Parathyroid adenoma (tissue), 2 donors: ENCODE results near the gene FBXO28.

ENCODE experiments used
- H2AFZ ChIP-seq: fragments of 300-600 bp; sonication (generic); one replicate; pipeline ENCODE4 v1.7.0; 2017; ENCODE audit warnings: antibody characterized with exemption, mild to moderate bottlenecking
- H3K27ac ChIP-seq: fragments of 300-600 bp; sonication (generic); one replicate; pipeline ENCODE4 v1.7.0; 2017
- H3K27me3 ChIP-seq: fragments of 300-600 bp; sonication (generic); one replicate; pipeline ENCODE4 v1.7.0; 2017; ENCODE audit warnings: low read length; ENCODE audit not compliant: control insufficient read depth, insufficient read depth
- H3K36me3 ChIP-seq: fragments of 300-600 bp; sonication (generic); one replicate; pipeline ENCODE4 v1.7.0; 2017; ENCODE audit warnings: low read length; ENCODE audit not compliant: control insufficient read depth, insufficient read depth
- H3K4me1 ChIP-seq: fragments of 300-600 bp; sonication (generic); one replicate; pipeline ENCODE4 v1.7.0; 2017; ENCODE audit warnings: control low read depth
- H3K4me2 ChIP-seq: fragments of 300-600 bp; sonication (generic); one replicate; pipeline ENCODE4 v1.7.0; 2017; ENCODE audit warnings: low read length
- H3K4me3 ChIP-seq: fragments of 300-600 bp; sonication (generic); one replicate; pipeline ENCODE4 v1.7.0; 2017; ENCODE audit warnings: low read depth, low read length
- H3K79me2 ChIP-seq: fragments of 300-600 bp; sonication (generic); one replicate; pipeline ENCODE4 v1.7.0; 2017; ENCODE audit warnings: control low read depth
- H3K9ac ChIP-seq: fragments of 300-600 bp; sonication (generic); one replicate; pipeline ENCODE4 v1.7.0; 2017; ENCODE audit warnings: mild to moderate bottlenecking
- H3K9me3 ChIP-seq: fragments of 300-600 bp; sonication (generic); one replicate; pipeline ENCODE4 v1.7.0; 2017; ENCODE audit warnings: low read length; ENCODE audit not compliant: control insufficient read depth
- TF ChIP-seq, protein P1 (sequence below): fragments of 300-600 bp; sonication (generic); IDR thresholded peaks from one replicate; pipeline ENCODE4 v1.7.0; 2017; ENCODE audit warnings: antibody characterized with exemption, mild to moderate bottlenecking
- donor health status: primary hyperparathyroidism.

The FBXO28 gene

DNA sequence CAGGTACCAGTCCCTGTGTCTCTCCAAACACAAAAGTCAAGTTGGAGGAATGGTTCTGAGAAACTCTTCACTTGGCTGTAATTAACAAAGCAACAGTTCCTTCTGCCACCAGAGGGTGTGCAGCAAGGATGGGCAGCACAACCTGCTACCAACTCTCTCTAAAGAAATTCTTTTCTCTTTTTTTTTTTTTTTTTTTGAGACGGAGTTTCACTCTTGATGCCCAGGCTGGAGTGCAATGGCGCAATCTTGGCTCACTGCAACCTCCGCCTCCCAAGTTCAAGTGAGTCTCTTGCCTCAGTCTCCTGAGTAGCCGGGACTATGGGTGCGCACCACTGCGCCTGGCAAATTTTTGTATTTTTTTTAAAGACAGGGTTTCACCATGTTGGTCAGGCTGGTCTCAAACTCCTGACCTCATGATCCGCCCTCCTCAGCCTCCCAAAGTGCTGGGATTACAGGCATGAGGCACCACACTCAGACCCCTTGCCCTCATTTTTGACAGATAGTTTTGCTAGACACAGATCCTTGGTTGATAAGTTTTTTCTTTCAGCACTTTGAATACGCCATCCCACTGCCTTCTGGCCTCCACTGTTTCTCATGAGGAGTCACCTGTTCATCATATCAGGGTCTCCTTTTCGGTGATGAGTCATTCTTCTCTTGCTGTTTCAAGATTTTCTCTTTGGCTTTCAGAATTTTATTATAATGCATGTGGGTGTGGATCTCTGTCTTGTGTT, 57.0 kb downstream of the FBXO28 start:
- TF ChIP-seq, protein P1, sequence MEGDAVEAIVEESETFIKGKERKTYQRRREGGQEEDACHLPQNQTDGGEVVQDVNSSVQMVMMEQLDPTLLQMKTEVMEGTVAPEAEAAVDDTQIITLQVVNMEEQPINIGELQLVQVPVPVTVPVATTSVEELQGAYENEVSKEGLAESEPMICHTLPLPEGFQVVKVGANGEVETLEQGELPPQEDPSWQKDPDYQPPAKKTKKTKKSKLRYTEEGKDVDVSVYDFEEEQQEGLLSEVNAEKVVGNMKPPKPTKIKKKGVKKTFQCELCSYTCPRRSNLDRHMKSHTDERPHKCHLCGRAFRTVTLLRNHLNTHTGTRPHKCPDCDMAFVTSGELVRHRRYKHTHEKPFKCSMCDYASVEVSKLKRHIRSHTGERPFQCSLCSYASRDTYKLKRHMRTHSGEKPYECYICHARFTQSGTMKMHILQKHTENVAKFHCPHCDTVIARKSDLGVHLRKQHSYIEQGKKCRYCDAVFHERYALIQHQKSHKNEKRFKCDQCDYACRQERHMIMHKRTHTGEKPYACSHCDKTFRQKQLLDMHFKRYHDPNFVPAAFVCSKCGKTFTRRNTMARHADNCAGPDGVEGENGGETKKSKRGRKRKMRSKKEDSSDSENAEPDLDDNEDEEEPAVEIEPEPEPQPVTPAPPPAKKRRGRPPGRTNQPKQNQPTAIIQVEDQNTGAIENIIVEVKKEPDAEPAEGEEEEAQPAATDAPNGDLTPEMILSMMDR = peak; percentile 30
- H3K9ac ChIP-seq = no peak overlapping the region
- H3K27me3 ChIP-seq = no peaks in the 10 kb centered on the region
- no peaks in the 10 kb centered on the region for H3K9me3 ChIP-seq
- no peaks in the 10 kb centered on the region for H3K36me3 ChIP-seq
- H3K4me2 ChIP-seq = no peak overlapping the region
- no peak overlapping the region for H3K4me3 ChIP-seq
- no peak overlapping the region for H3K27ac ChIP-seq
- H3K79me2 ChIP-seq = no peaks in the 10 kb centered on the region
- no peak overlapping the region for H2AFZ ChIP-seq
- H3K4me1 ChIP-seq = no peaks in the 10 kb centered on the region

DNA sequence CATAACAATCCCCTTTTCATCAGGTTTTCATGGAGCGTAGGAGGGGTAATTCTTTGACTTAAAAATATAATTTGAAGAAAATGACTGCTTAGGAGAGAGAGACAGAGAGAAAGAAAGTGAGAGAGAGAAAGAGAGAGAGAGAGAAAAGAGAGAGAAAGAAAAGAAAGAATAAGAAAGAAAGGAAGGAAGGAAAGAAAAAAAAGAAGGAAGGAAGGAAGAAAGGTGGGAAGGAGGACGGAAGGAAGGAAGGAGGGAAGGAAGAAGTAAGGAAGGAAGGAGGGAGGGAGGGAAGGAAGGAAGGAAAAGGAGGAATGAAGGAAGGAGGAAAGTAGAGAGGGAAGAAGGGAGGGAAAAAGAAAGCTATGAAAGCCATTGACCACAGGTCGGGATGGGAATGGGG, 58.3 kb downstream of the FBXO28 start:
- H3K27me3 ChIP-seq = no peaks in the 10 kb centered on the region
- no peak overlapping the region for H3K4me3 ChIP-seq
- no peak overlapping the region for H3K9ac ChIP-seq
- no peak overlapping the region for H3K27ac ChIP-seq
- H3K4me2 ChIP-seq = no peak overlapping the region
- H3K4me1 ChIP-seq = no peaks in the 10 kb centered on the region
- no peaks in the 10 kb centered on the region for H3K9me3 ChIP-seq
- no peaks in the 10 kb centered on the region for H3K79me2 ChIP-seq
- H2AFZ ChIP-seq = no peak overlapping the region
- TF ChIP-seq, protein P1 = no peak
- H3K36me3 ChIP-seq = no peaks in the 10 kb centered on the region

DNA sequence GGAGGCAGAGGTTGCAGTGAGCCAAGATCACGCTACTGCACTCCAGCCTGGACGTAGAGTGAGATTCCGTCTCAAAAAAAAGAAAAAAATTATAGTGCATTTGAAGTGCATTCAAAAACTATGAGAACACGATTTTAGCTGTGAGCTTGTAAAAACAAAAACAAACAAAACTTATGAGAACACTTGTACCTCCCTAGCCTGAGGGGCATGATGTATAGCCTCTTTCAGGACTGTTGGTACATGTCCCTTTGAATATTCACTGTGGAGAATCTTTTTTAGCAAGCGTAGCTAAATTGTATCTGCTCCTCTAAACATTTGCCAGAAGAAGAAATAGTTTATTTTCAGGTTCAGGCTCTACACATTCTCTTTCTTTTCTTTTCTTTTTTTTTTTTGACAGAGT, 59.6 kb downstream of the FBXO28 start:
- Histone ChIP-seq H2AFZ (no peak overlapping the region), H3K27me3 (no peaks in the 10 kb centered on the region), H3K9ac (no peak overlapping the region), H3K9me3 (no peaks in the 10 kb centered on the region), H3K4me1 (no peaks in the 10 kb centered on the region), H3K4me3 (no peak overlapping the region), H3K4me2 (no peak overlapping the region), H3K79me2 (no peaks in the 10 kb centered on the region), H3K36me3 (no peaks in the 10 kb centered on the region), H3K27ac (no peak overlapping the region)
- TF ChIP-seq, protein P1 = no peak

DNA sequence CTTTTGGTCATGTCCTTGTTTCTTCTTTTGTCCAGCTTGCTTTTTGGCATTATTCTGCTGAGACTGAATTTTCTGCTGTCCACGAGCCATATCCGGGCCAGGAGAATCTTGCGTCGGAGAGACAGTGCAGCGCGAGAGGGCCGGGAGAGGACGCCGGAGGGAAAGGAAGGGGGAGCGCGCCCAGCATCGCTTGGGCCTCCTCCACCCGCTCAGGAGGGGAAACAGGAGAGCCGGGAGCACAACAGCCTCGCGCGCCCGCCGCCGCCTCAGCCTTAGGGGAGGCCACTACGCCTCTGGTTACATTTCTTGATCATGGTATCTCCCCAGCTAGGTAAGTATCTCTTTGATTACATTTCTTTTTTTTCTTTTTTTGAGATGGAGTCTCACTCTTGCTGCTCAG, 61.7 kb downstream of the FBXO28 start:
- Histone ChIP-seq H3K9ac (no peak overlapping the region), H3K27ac (no peak overlapping the region), H3K4me2 (peak overlapping the region; percentile 43), H2AFZ (peak overlapping the region; percentile 81), H3K36me3 (no peaks in the 10 kb centered on the region), H3K27me3 (no peaks in the 10 kb centered on the region), H3K4me1 (no peaks in the 10 kb centered on the region), H3K79me2 (no peaks in the 10 kb centered on the region), H3K9me3 (no peaks in the 10 kb centered on the region), H3K4me3 (no peak overlapping the region)
- TF ChIP-seq, protein P1 = no peak
